A549 (cell line): ENCODE results near the gene SH3PXD2B. TPM values are rescaled to one million over a fixed set of nuclear protein-coding genes. Genes with fewer than 3 reads are reported as not detected.

Experiments used
- ATAC-seq, 2 experiments: fragments of 200-7000 bp in 1 of 2; fragments of >200 bp in 1 of 2; cut with Nextera tagmentation in 1 of 2; cut with Tn5 transposase in 1 of 2; 3 replicates each; pipeline versions ENCODE4 v1.8.0 to v1.9.1; 2018 to 2020; ENCODE audit warnings: mild to moderate bottlenecking in 1 of 2, moderate library complexity in 1 of 2
- CTCF ChIA-PET: fragments of 300-600 bp; sonication (Branson Sonifier 250); formaldehyde crosslinking; extraction: SDS; loops from one replicate; lab custom pipeline; 2021; ENCODE audit warnings: antibody characterized with exemption, inconsistent platforms; lab: Yijun Ruan, JAX
- POLR2A ChIA-PET: fragments of 350-600 bp; formaldehyde crosslinking; extraction: SDS; loops from one replicate; lab custom pipeline; 2021; ENCODE audit warnings: antibody characterized with exemption, inconsistent platforms; lab: Yijun Ruan, JAX
- DNase-seq, 2 experiments: peaks; one replicate each; pipeline versions ENCODE4 v3.0.0 to v3.0.0-alpha.2; 2011 to 2016; ENCODE audit warnings: low read depth in 1 of 2, low spot score in 1 of 2
- FAIRE-seq: peaks from 2 replicates; lab custom pipeline; 2011; peaks lifted over from hg19 to GRCh38; lab: Jason Lieb, UNC
- H3K27ac ChIP-seq, 2 experiments: fragments of >200 bp; sonication (Bioruptor Twin); formaldehyde crosslinking; 3 replicates each; pipeline ENCODE4 v1.5.1; 2016 to 2017
- H3K4me1 ChIP-seq: fragments of >200 bp; sonication (Bioruptor Twin); formaldehyde crosslinking; 3 replicates; pipeline ENCODE4 v1.6.1; 2016
- H3K4me2 ChIP-seq: fragments of >200 bp; sonication (Bioruptor Twin); formaldehyde crosslinking; 3 replicates; pipeline ENCODE4 v1.6.1; 2016
- H3K4me3 ChIP-seq: fragments of >200 bp; sonication (Bioruptor Twin); formaldehyde crosslinking; 3 replicates; pipeline ENCODE4 v1.5.1; 2016
- H3K9me3 ChIP-seq: fragments of >200 bp; sonication (Bioruptor Twin); formaldehyde crosslinking; 3 replicates; pipeline ENCODE4 v1.6.1; 2016
- CBX2 ChIP-seq: fragments of 200-600 bp; sonication (generic); IDR thresholded peaks from 2 replicates; pipeline ENCODE4 v1.6.1; 2016; ENCODE audit warnings: low read depth, mild to moderate bottlenecking, borderline replicate concordance
- CEBPB ChIP-seq, 2 experiments: fragments of >200 bp in 1 of 2; sonication (Bioruptor Twin) in 1 of 2; formaldehyde crosslinking in 1 of 2; IDR thresholded peaks; 2 replicates each; pipeline ENCODE4 v1.6.1; 2012 to 2016
- CHD4 ChIP-seq: fragments of 200-600 bp; sonication (generic); IDR thresholded peaks from 2 replicates; pipeline ENCODE4 v1.6.1; 2016; ENCODE audit warnings: antibody characterized with exemption, mild to moderate bottlenecking, borderline replicate concordance
- EHMT2 ChIP-seq: fragments of 200-600 bp; sonication (generic); IDR thresholded peaks from 2 replicates; pipeline ENCODE4 v1.6.1; 2016; ENCODE audit warnings: antibody characterized with exemption, low read depth, mild to moderate bottlenecking, moderate library complexity
- ESRRA ChIP-seq: fragments of 150-350 bp; IDR thresholded peaks from 2 replicates; pipeline ENCODE4 v1.6.1; 2014; ENCODE audit warnings: mild to moderate bottlenecking, low read length, borderline replicate concordance
- FOSB ChIP-seq: fragments of 250-450 bp; sonication (Bioruptor Pico); IDR thresholded peaks from 2 replicates; pipeline ENCODE4 v1.5.0; 2020; ENCODE audit warnings: mild to moderate bottlenecking, moderate library complexity
- FOSL2 ChIP-seq, 2 experiments: fragments of 450-650 bp in 1 of 2; fragments of >200 bp in 1 of 2; sonication (Bioruptor Twin) in 1 of 2; formaldehyde crosslinking; IDR thresholded peaks; 2 replicates each; pipeline versions ENCODE4 v1.5.0 to v1.6.1; 2016 to 2020; ENCODE audit warnings: mild to moderate bottlenecking in 1 of 2, moderate library complexity in 1 of 2
- HDAC2 ChIP-seq: fragments of 200-600 bp; sonication (generic); IDR thresholded peaks from 2 replicates; pipeline ENCODE4 v1.6.1; 2016
- HMGXB4 ChIP-seq: fragments of 250-450 bp; sonication (Bioruptor Pico); IDR thresholded peaks from 2 replicates; pipeline ENCODE4 v1.5.0; 2021; ENCODE audit warnings: mild to moderate bottlenecking, moderate library complexity, borderline replicate concordance
- HOXB13 ChIP-seq: fragments of 250-450 bp; sonication (Bioruptor Pico); IDR thresholded peaks from 2 replicates; pipeline ENCODE4 v1.5.0; 2020; ENCODE audit warnings: low read depth, mild to moderate bottlenecking, moderate library complexity
- HOXB5 ChIP-seq: fragments of 250-450 bp; sonication (Bioruptor Pico); IDR thresholded peaks from 2 replicates; pipeline ENCODE4 v1.5.0; 2020; ENCODE audit warnings: mild to moderate bottlenecking, moderate library complexity
- JUN ChIP-seq, 2 experiments: fragments of >200 bp; sonication (Bioruptor Twin); formaldehyde crosslinking; IDR thresholded peaks; 2 replicates in 1 of 2; 3 replicates in 1 of 2; pipeline ENCODE4 v1.6.1; 2016 to 2017
- KDM1A ChIP-seq: fragments of 200-600 bp; sonication (generic); IDR thresholded peaks from 2 replicates; pipeline ENCODE4 v1.6.1; 2016; ENCODE audit warnings: low read depth, mild to moderate bottlenecking
- MAFK ChIP-seq: fragments of 450-650 bp; IDR thresholded peaks from 2 replicates; pipeline ENCODE4 v1.6.1; 2014; ENCODE audit not compliant: partially characterized antibody
- MAZ ChIP-seq: fragments of 150-350 bp; IDR thresholded peaks from 2 replicates; pipeline ENCODE4 v1.6.1; 2014; ENCODE audit warnings: antibody characterized with exemption, low read depth, low read length, borderline replicate concordance
- MYC ChIP-seq: IDR thresholded peaks from 2 replicates; pipeline ENCODE4 v1.6.1; 2012; ENCODE audit warnings: mild to moderate bottlenecking, inconsistent platforms, low read length, improper control_type of control experiment, borderline replicate concordance
- PHF8 ChIP-seq: fragments of 200-600 bp; sonication (generic); IDR thresholded peaks from 2 replicates; pipeline ENCODE4 v1.6.1; 2016; ENCODE audit warnings: low read depth, mild to moderate bottlenecking, antibody characterized with exemption, moderate library complexity, borderline replicate concordance
- POLR2A ChIP-seq: IDR thresholded peaks from 2 replicates; pipeline ENCODE4 v1.6.1; 2012; ENCODE audit warnings: mild to moderate bottlenecking, low read length
- RARB ChIP-seq: fragments of 250-450 bp; sonication (Bioruptor Pico); IDR thresholded peaks from 2 replicates; pipeline ENCODE4 v1.8.0; 2021; ENCODE audit warnings: mild to moderate bottlenecking, moderate library complexity
- RCOR1 ChIP-seq: fragments of 150-350 bp; IDR thresholded peaks from 2 replicates; pipeline ENCODE4 v1.6.1; 2014; ENCODE audit warnings: antibody characterized with exemption, low read length, low read depth
- REST ChIP-seq: fragments of 200-600 bp; sonication (generic); IDR thresholded peaks from 2 replicates; pipeline ENCODE4 v1.6.1; 2016; ENCODE audit warnings: antibody characterized with exemption, mild to moderate bottlenecking, moderate library complexity
- RFX5 ChIP-seq: fragments of 450-650 bp; IDR thresholded peaks from 2 replicates; pipeline ENCODE4 v1.7.1; 2014; ENCODE audit warnings: antibody characterized with exemption, mild to moderate bottlenecking, moderate library complexity
- RNF2 ChIP-seq: fragments of 200-600 bp; sonication (generic); IDR thresholded peaks from 2 replicates; pipeline ENCODE4 v1.6.1; 2016; ENCODE audit warnings: low read depth, mild to moderate bottlenecking, antibody characterized with exemption, moderate library complexity, borderline replicate concordance
- TFCP2L1 ChIP-seq: fragments of 250-450 bp; sonication (Bioruptor Pico); IDR thresholded peaks from 2 replicates; pipeline ENCODE4 v1.5.0; 2021; ENCODE audit warnings: mild to moderate bottlenecking
- TP53 ChIP-seq: fragments of 250-450 bp; sonication (Bioruptor Pico); IDR thresholded peaks from 2 replicates; pipeline ENCODE4 v1.5.0; 2021; ENCODE audit warnings: mild to moderate bottlenecking, moderate library complexity
- USF2 ChIP-seq: fragments of 450-650 bp; IDR thresholded peaks from 2 replicates; pipeline ENCODE4 v1.6.1; 2014; ENCODE audit warnings: antibody characterized with exemption
- ZNF302 ChIP-seq: fragments of 250-450 bp; sonication (Bioruptor Pico); IDR thresholded peaks from 2 replicates; pipeline ENCODE4 v1.9.0; 2021; ENCODE audit warnings: inconsistent platforms, mild to moderate bottlenecking, moderate library complexity
- WGBS: methylation state at CpG from one replicate; pipeline ENCODE4 v1.1.6; 2017; ENCODE audit errors: missing lambda C conversion rate; 5-methylcytosine and 5-hydroxymethylcytosine counted together
- polyA plus RNA-seq, 4 experiments: library from polyadenylated mRNA; depleted of rRNA in 3 of 4; stranded (reverse); fragments of >200 nt; fragmentation: RNase III in 1 of 4; extraction: RNeasy Plus Mini Kit Qiagen cat#74134 plus additional on column Dnase treatment in 1 of 4; gene quantifications; 2 replicates in 3 of 4; 3 replicates in 1 of 4; pipeline ENCODE4 v1.2.3, GENCODE V29; 2011 to 2017
- TF ChIP-seq, protein P1 (sequence below): fragments of 250-450 bp; sonication (Bioruptor Pico); IDR thresholded peaks from 2 replicates; pipeline ENCODE4 v1.5.0; 2020; ENCODE audit warnings: low read depth, mild to moderate bottlenecking, moderate library complexity

The SH3PXD2B gene
- polyA plus RNA-seq, 2 of the 4 experiments (the other 2 are of a cell fraction), result 15.1 to 15.5 TPM

- 95% methylated on average over 4 of the region's 4 CpGs for WGBS
- CTCF ChIA-PET, result interaction anchor here (0.6 to 2.3 kb wide), 2 partner anchors 12 to 14 kb away, joined by 3 to 7 read pairs; no protein-coding TSS in a partner anchor
- FAIRE-seq (no peak), DNase-seq (no peak), ATAC-seq (no peak)
- H3K27ac ChIP-seq, result no peak overlapping the region
- H3K9me3 ChIP-seq, result no peaks in the 10 kb centered on the region
- H3K4me3 ChIP-seq, result no peak overlapping the region
- no peak overlapping the region for H3K4me2 ChIP-seq
- peaks cover under 1% of the 10 kb centered on the region; the same call in 2 of the 3 replicates for H3K4me1 ChIP-seq
- no peak for TF ChIP-seq MAFK
- TF ChIP-seq HOXB5 (CRISPR knock-in tag), result no peak
- no peak for TF ChIP-seq ZNF302 (CRISPR knock-in tag)
- TF ChIP-seq TP53 (CRISPR knock-in tag), result no peak
- TF ChIP-seq RARB, result no peak
- no peak for TF ChIP-seq PHF8
- no peak for TF ChIP-seq RCOR1
- no peak for TF ChIP-seq FOSL2 (IDR thresholded peaks at IDR 0.05)
- no peak for TF ChIP-seq FOSL2 (CRISPR knock-in tag; IDR thresholded peaks at IDR 0.05)
- TF ChIP-seq CEBPB (IDR thresholded peaks at IDR 0.05), result no peak
- TF ChIP-seq EHMT2, result no peak
- no peak for TF ChIP-seq RFX5
- TF ChIP-seq POLR2A, result no peak
- TF ChIP-seq, protein P1, sequence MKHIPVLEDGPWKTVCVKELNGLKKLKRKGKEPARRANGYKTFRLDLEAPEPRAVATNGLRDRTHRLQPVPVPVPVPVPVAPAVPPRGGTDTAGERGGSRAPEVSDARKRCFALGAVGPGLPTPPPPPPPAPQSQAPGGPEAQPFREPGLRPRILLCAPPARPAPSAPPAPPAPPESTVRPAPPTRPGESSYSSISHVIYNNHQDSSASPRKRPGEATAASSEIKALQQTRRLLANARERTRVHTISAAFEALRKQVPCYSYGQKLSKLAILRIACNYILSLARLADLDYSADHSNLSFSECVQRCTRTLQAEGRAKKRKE (CRISPR knock-in tag), result no peak
- TF ChIP-seq MYC, result no peak
- TF ChIP-seq CHD4, result no peak
- no peak for TF ChIP-seq JUN (IDR thresholded peaks at IDR 0.05)
- TF ChIP-seq USF2, result no peak
- no peak for TF ChIP-seq KDM1A
- no peak for TF ChIP-seq HMGXB4 (CRISPR knock-in tag)
- TF ChIP-seq RNF2, result no peak
- POLR2A ChIA-PET, result no interaction called here
Observed at GRCh38 chr5:172356047-172356446, 98.3 kb downstream of the SH3PXD2B start.

DNA sequence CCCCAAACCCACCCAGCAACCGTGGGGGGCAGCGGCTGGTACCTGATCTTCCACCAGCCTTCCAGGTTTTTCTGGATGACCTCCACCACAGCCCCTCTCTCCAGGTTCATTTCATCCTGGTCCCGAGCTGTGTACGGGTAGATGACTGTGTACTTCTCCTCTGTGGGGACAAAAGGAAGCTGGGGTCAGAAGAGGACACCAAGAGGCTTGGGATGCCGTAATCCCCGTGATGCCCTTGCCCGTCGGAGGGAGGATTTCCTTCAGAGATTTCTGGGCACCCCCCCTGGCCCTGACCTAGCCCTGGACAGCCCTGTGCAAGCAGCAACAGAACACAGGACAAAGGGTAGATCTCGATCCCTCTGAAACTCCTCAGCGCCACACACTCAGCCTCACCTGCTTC lies 100.5 kb downstream of the SH3PXD2B start:
- WGBS, result 93% methylated on average over 10 of the region's 10 CpGs
- TF ChIP-seq ESRRA (no peak), CEBPB (IDR thresholded peaks at IDR 0.05) (no peak), REST (no peak), CBX2 (no peak), TFCP2L1 (CRISPR knock-in tag) (no peak), HMGXB4 (CRISPR knock-in tag) (no peak), FOSB (CRISPR knock-in tag) (no peak), MAZ (no peak), HDAC2 (no peak), HOXB13 (CRISPR knock-in tag) (no peak), KDM1A (no peak)
- TF ChIP-seq, protein P1 (CRISPR knock-in tag), result no peak

More for the DNA sequence above, 100.5 kb downstream of the SH3PXD2B start:
- ATAC-seq (no peak), DNase-seq (no peak), FAIRE-seq (no peak)
- no peaks in the 10 kb centered on the region for H3K4me1 ChIP-seq
- ChIA-PET POLR2A (no interaction called here), CTCF (interaction anchor here (0.6 to 0.9 kb wide), 2 partner anchors 18 to 26 kb away, joined by 3 read pairs; no protein-coding TSS in a partner anchor)
- H3K4me2 ChIP-seq, result no peak overlapping the region
- H3K27ac ChIP-seq, result no peak overlapping the region
- H3K9me3 ChIP-seq, result no peaks in the 10 kb centered on the region
- no peak overlapping the region for H3K4me3 ChIP-seq
